HepG2 (cell line): ENCODE results near the gene TSSK6.

Source experiments
- JUND ChIP-seq: sonication (generic); formaldehyde crosslinking; IDR thresholded peaks from 2 replicates; pipeline ENCODE4 v1.8.0; 2022; ENCODE audit warnings: mild to moderate bottlenecking, missing genetic modification reagents
- KDM1A ChIP-seq: IDR thresholded peaks from 2 replicates; pipeline ENCODE4 v1.6.1; 2016; ENCODE audit warnings: missing compliant biosample characterization
- MAFF ChIP-seq: IDR thresholded peaks from 2 replicates; pipeline ENCODE4 v1.6.1; 2011; ENCODE audit warnings: low read depth, low read length, improper control_type of control experiment
- MEIS2 ChIP-seq: sonication (generic); formaldehyde crosslinking; IDR thresholded peaks from 2 replicates; pipeline ENCODE4 v1.9.0; 2021; ENCODE audit warnings: mild to moderate bottlenecking, missing genetic modification reagents
- NPAS2 ChIP-seq: sonication (generic); formaldehyde crosslinking; IDR thresholded peaks from 2 replicates; pipeline ENCODE4 v1.8.0; 2022; ENCODE audit warnings: mild to moderate bottlenecking, missing genetic modification reagents, borderline replicate concordance
- POLR2A ChIP-seq, 2 experiments: IDR thresholded peaks; 2 replicates each; pipeline ENCODE4 v1.6.1; 2011; ENCODE audit warnings: low read depth in 2 of 2, low read length in 2 of 2, mild to moderate bottlenecking in 1 of 2, moderate library complexity in 1 of 2; ENCODE audit not compliant: insufficient read depth in 1 of 2
- ZC3H4 ChIP-seq: sonication (generic); formaldehyde crosslinking; IDR thresholded peaks from 2 replicates; pipeline ENCODE4 v1.4.0; 2020; ENCODE audit warnings: missing genetic modification reagents, borderline replicate concordance
- ZNF232 ChIP-seq: sonication (generic); formaldehyde crosslinking; IDR thresholded peaks from 2 replicates; pipeline ENCODE4 v1.4.0; 2020; ENCODE audit warnings: missing genetic modification reagents, borderline replicate concordance
- ZNF251 ChIP-seq: sonication (generic); formaldehyde crosslinking; IDR thresholded peaks from 2 replicates; pipeline ENCODE4 v1.9.0; 2021; ENCODE audit warnings: mild to moderate bottlenecking, missing genetic modification reagents
- TF ChIP-seq, protein P1 (sequence below): sonication (generic); formaldehyde crosslinking; IDR thresholded peaks from 2 replicates; pipeline ENCODE4 v1.5.0; 2020; ENCODE audit warnings: mild to moderate bottlenecking, missing genetic modification reagents, moderate library complexity
- TF ChIP-seq, protein P2 (sequence below): sonication (generic); formaldehyde crosslinking; IDR thresholded peaks from 2 replicates; pipeline ENCODE4 v1.4.0; 2020; ENCODE audit warnings: missing genetic modification reagents, borderline replicate concordance
- TF ChIP-seq, protein P3 (sequence below): IDR thresholded peaks from 2 replicates; pipeline ENCODE4 v1.6.1; 2012; ENCODE audit warnings: inconsistent platforms
- TF ChIP-seq, protein P4 (sequence below): sonication (generic); formaldehyde crosslinking; IDR thresholded peaks from 2 replicates; pipeline ENCODE4 v1.4.0; 2020; ENCODE audit warnings: mild to moderate bottlenecking, missing genetic modification reagents
- TF ChIP-seq, protein P5 (sequence below): sonication (generic); IDR thresholded peaks from 2 replicates; pipeline ENCODE4 v1.6.1; 2016; ENCODE audit warnings: low read depth, borderline replicate concordance

DNA sequence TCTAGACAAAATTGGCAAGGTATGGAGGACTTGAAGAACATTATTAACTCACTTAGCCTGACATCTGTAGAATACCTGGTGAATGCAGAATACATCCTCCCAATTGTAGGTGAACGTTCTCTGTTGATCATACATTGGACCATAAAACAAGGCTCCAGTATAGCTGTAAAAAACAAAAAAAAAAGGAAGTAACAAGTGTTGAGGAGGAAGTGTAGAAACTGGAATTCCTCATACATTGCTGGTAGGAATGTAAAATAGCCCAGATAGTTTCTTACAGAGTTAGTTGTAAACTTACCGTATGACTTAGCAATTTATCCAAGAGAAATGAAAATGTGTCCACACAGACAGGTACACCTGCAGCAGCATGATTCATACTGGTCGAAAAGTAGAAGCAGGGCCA is 44.8 kb downstream of the TSSK6 start:
- TF ChIP-seq POLR2A (IDR thresholded peaks at IDR 0.05; ENCODE audit: insufficient read depth in 1 of 2, low read depth in 2 of 2, low read length in 2 of 2) (no peak), ZC3H4 (CRISPR knock-in tag) (no peak), NPAS2 (CRISPR knock-in tag) (no peak), JUND (CRISPR knock-in tag) (no peak), ZNF232 (CRISPR knock-in tag) (no peak), ZNF251 (CRISPR knock-in tag) (no peak), MEIS2 (CRISPR knock-in tag) (no peak), KDM1A (CRISPR knock-in tag) (no peak), MAFF (no peak)
- TF ChIP-seq, protein P1, sequence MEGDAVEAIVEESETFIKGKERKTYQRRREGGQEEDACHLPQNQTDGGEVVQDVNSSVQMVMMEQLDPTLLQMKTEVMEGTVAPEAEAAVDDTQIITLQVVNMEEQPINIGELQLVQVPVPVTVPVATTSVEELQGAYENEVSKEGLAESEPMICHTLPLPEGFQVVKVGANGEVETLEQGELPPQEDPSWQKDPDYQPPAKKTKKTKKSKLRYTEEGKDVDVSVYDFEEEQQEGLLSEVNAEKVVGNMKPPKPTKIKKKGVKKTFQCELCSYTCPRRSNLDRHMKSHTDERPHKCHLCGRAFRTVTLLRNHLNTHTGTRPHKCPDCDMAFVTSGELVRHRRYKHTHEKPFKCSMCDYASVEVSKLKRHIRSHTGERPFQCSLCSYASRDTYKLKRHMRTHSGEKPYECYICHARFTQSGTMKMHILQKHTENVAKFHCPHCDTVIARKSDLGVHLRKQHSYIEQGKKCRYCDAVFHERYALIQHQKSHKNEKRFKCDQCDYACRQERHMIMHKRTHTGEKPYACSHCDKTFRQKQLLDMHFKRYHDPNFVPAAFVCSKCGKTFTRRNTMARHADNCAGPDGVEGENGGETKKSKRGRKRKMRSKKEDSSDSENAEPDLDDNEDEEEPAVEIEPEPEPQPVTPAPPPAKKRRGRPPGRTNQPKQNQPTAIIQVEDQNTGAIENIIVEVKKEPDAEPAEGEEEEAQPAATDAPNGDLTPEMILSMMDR: no peak
- TF ChIP-seq, protein P2, sequence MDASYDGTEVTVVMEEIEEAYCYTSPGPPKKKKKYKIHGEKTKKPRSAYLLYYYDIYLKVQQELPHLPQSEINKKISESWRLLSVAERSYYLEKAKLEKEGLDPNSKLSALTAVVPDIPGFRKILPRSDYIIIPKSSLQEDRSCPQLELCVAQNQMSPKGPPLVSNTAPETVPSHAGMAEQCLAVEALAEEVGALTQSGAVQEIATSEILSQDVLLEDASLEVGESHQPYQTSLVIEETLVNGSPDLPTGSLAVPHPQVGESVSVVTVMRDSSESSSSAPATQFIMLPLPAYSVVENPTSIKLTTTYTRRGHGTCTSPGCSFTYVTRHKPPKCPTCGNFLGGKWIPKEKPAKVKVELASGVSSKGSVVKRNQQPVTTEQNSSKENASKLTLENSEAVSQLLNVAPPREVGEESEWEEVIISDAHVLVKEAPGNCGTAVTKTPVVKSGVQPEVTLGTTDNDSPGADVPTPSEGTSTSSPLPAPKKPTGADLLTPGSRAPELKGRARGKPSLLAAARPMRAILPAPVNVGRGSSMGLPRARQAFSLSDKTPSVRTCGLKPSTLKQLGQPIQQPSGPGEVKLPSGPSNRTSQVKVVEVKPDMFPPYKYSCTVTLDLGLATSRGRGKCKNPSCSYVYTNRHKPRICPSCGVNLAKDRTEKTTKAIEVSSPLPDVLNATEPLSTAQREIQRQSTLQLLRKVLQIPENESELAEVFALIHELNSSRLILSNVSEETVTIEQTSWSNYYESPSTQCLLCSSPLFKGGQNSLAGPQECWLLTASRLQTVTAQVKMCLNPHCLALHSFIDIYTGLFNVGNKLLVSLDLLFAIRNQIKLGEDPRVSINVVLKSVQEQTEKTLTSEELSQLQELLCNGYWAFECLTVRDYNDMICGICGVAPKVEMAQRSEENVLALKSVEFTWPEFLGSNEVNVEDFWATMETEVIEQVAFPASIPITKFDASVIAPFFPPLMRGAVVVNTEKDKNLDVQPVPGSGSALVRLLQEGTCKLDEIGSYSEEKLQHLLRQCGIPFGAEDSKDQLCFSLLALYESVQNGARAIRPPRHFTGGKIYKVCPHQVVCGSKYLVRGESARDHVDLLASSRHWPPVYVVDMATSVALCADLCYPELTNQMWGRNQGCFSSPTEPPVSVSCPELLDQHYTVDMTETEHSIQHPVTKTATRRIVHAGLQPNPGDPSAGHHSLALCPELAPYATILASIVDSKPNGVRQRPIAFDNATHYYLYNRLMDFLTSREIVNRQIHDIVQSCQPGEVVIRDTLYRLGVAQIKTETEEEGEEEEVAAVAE (CRISPR knock-in tag): no peak
- TF ChIP-seq, protein P3, sequence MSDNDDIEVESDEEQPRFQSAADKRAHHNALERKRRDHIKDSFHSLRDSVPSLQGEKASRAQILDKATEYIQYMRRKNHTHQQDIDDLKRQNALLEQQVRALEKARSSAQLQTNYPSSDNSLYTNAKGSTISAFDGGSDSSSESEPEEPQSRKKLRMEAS: no peak
- TF ChIP-seq, protein P4, sequence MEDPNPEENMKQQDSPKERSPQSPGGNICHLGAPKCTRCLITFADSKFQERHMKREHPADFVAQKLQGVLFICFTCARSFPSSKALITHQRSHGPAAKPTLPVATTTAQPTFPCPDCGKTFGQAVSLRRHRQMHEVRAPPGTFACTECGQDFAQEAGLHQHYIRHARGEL (CRISPR knock-in tag): no peak
- TF ChIP-seq, protein P5, sequence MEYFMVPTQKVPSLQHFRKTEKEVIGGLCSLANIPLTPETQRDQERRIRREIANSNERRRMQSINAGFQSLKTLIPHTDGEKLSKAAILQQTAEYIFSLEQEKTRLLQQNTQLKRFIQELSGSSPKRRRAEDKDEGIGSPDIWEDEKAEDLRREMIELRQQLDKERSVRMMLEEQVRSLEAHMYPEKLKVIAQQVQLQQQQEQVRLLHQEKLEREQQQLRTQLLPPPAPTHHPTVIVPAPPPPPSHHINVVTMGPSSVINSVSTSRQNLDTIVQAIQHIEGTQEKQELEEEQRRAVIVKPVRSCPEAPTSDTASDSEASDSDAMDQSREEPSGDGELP: no peak
